Panc1 (cell line): Measurements from ENCODE around the gene PF4V1. TPM values are rescaled to one million over a fixed set of nuclear protein-coding genes. Genes with fewer than 3 reads are reported as not detected.

Experiments used
- ATAC-seq: fragments of 200-7000 bp; cut with Tn5 transposase; 2 replicates; pipeline ENCODE4 v1.9.1; 2020; ENCODE audit warnings: mild to moderate bottlenecking, moderate library complexity
- BruUV-seq: library from RNA; stranded (reverse); fragments of 400-500 nt; replicated peaks from 2 replicates; lab custom pipeline; 2021; lab: Mats Ljungman, UMichigan
- CTCF ChIA-PET: fragments of 300-600 bp; sonication (Branson Sonifier 250); formaldehyde crosslinking; loops from one replicate; lab custom pipeline; 2022; ENCODE audit warnings: antibody characterized with exemption; lab: Charles Lee
- POLR2A ChIA-PET: fragments of 300-600 bp; sonication (Branson Sonifier 250); formaldehyde crosslinking; loops from one replicate; lab custom pipeline; 2022; ENCODE audit warnings: antibody characterized with exemption; lab: Charles Lee
- DNase-seq: peaks from one replicate; pipeline ENCODE4 v3.0.0-alpha.2; 2010; ENCODE audit warnings: low read depth, low spot score
- H3K27ac ChIP-seq: 2 replicates; pipeline ENCODE4 v1.5.1; 2011; ENCODE audit warnings: mild to moderate bottlenecking, low read length, inconsistent platforms
- H3K27me3 ChIP-seq: fragments of 200-500 bp; sonication (Bioruptor generic); 2 replicates; pipeline ENCODE4 v1.6.0; 2014; ENCODE audit warnings: low read length, inconsistent platforms; ENCODE audit not compliant: control insufficient read depth, insufficient read depth
- H3K36me3 ChIP-seq: fragments of 200-500 bp; sonication (Bioruptor generic); 2 replicates; pipeline ENCODE4 v1.5.1; 2014; ENCODE audit warnings: inconsistent platforms, mild to moderate bottlenecking, low read length, moderate library complexity; ENCODE audit not compliant: control insufficient read depth, insufficient read depth
- H3K4me1 ChIP-seq: 2 replicates; pipeline ENCODE4 v1.5.1; 2011; ENCODE audit warnings: inconsistent platforms, mild to moderate bottlenecking, low read length, moderate library complexity; ENCODE audit not compliant: control insufficient read depth, insufficient read depth
- H3K4me3 ChIP-seq, 2 experiments: 2 replicates each; pipeline ENCODE4 v1.5.1; 2011 to 2012; ENCODE audit warnings: low read depth in 2 of 2, low read length in 2 of 2, mild to moderate bottlenecking in 2 of 2, inconsistent platforms in 1 of 2, moderate library complexity in 1 of 2
- H3K9me3 ChIP-seq: fragments of 200-500 bp; sonication (Bioruptor generic); 2 replicates; pipeline ENCODE4 v1.5.1; 2014; ENCODE audit warnings: low read depth, mild to moderate bottlenecking, inconsistent platforms, low read length, moderate library complexity; ENCODE audit not compliant: control insufficient read depth, insufficient read depth
- POLR2AphosphoS5 ChIP-seq: IDR thresholded peaks from 2 replicates; pipeline ENCODE4 v1.6.1; 2012; ENCODE audit warnings: mild to moderate bottlenecking, low read depth, low read length, moderate library complexity
- SIN3A ChIP-seq: IDR thresholded peaks from 2 replicates; pipeline ENCODE4 v1.6.1; 2012; ENCODE audit warnings: low read depth, mild to moderate bottlenecking, low read length, moderate library complexity, borderline replicate concordance; ENCODE audit not compliant: insufficient read depth
- TCF7L2 ChIP-seq: IDR thresholded peaks from 2 replicates; pipeline ENCODE4 v1.6.1; 2011; ENCODE audit warnings: mild to moderate bottlenecking, low read depth, low read length, inconsistent platforms
- in situ Hi-C: cut with HindIII; loops from 2 replicates; pipeline ENCODE4 v1.10.0; 2016; ENCODE audit warnings: low sequenced_read_pairs, low pct_unique_long_range_greater_than_20kb
- intact Hi-C: fragments of 100-400 bp; cut with micrococcal nuclease; formaldehyde crosslinking; loops from one replicate; pipeline ENCODE4 v1.10.0; 2022; ENCODE audit not compliant: unreplicated experiment
- total RNA-seq: library from RNA; stranded (reverse); gene quantifications from one replicate; pipeline ENCODE4 v1.2.1, GENCODE V29; 2021; ENCODE audit not compliant: unreplicated experiment
- TF ChIP-seq, protein P1 (sequence below), 2 experiments: IDR thresholded peaks; 2 replicates each; pipeline ENCODE4 v1.6.1; 2011 to 2012; ENCODE audit warnings: low read depth in 2 of 2, control low read depth in 1 of 2, low read length in 1 of 2, mild to moderate bottlenecking in 1 of 2, moderate library complexity in 1 of 2; ENCODE audit not compliant: insufficient read depth in 1 of 2
- TF ChIP-seq, protein P2 (sequence below): fragments of 450-650 bp; IDR thresholded peaks from 2 replicates; pipeline ENCODE4 v1.5.1; 2017; ENCODE audit warnings: mild to moderate bottlenecking

Gene PF4V1
- total RNA-seq, 1 experiment from 2014 or later = 0.51 TPM

DNA sequence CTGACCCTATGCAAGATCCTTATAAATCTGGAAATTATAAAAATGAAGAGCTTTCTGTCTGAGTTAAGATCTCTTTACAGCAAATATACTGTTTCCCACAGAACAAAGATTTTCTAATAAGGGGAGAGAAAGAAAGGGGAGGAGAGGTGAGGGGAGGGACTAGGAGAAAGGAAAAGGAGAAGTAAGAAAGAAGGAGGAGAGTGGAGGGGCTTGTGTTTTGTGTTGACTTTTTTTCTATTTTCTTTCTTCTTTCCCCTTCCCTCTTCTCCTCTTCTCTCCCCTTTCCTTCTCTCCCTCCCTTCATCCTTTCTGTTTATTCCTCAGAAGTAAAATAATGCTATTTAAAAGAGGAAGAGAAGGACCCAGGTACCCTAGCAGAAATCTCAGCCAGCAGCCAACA lies 10.4 kb upstream of the PF4V1 start:
- intact Hi-C loops (no loop called here), in situ Hi-C loops (no loop called here)
- H3K4me1 ChIP-seq = no peaks in the 10 kb centered on the region; the same call in 1 of the 2 replicates
- no TSS peak for BruUV-seq
- no peak overlapping the region for H3K27ac ChIP-seq
- no peaks in the 10 kb centered on the region for H3K36me3 ChIP-seq
- CTCF ChIA-PET = no interaction called here
- H3K4me3 ChIP-seq = no peak overlapping the region
- H3K9me3 ChIP-seq = no peaks in the 10 kb centered on the region
- ATAC-seq = no peak
- POLR2A ChIA-PET = interaction anchor here (0.6 kb wide), 1 partner anchor 19 kb away, joined by 3 read pairs; no protein-coding TSS in a partner anchor
- DNase-seq = no peak
- H3K27me3 ChIP-seq = no peaks in the 10 kb centered on the region
- no peak for TF ChIP-seq SIN3A
- TF ChIP-seq, protein P1, sequence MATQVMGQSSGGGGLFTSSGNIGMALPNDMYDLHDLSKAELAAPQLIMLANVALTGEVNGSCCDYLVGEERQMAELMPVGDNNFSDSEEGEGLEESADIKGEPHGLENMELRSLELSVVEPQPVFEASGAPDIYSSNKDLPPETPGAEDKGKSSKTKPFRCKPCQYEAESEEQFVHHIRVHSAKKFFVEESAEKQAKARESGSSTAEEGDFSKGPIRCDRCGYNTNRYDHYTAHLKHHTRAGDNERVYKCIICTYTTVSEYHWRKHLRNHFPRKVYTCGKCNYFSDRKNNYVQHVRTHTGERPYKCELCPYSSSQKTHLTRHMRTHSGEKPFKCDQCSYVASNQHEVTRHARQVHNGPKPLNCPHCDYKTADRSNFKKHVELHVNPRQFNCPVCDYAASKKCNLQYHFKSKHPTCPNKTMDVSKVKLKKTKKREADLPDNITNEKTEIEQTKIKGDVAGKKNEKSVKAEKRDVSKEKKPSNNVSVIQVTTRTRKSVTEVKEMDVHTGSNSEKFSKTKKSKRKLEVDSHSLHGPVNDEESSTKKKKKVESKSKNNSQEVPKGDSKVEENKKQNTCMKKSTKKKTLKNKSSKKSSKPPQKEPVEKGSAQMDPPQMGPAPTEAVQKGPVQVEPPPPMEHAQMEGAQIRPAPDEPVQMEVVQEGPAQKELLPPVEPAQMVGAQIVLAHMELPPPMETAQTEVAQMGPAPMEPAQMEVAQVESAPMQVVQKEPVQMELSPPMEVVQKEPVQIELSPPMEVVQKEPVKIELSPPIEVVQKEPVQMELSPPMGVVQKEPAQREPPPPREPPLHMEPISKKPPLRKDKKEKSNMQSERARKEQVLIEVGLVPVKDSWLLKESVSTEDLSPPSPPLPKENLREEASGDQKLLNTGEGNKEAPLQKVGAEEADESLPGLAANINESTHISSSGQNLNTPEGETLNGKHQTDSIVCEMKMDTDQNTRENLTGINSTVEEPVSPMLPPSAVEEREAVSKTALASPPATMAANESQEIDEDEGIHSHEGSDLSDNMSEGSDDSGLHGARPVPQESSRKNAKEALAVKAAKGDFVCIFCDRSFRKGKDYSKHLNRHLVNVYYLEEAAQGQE (IDR thresholded peaks at IDR 0.05; ENCODE audit: insufficient read depth in 1 of 2, low read depth in 2 of 2, low read length in 1 of 2) = no peak
- no peak for TF ChIP-seq POLR2AphosphoS5
- TF ChIP-seq, protein P2, sequence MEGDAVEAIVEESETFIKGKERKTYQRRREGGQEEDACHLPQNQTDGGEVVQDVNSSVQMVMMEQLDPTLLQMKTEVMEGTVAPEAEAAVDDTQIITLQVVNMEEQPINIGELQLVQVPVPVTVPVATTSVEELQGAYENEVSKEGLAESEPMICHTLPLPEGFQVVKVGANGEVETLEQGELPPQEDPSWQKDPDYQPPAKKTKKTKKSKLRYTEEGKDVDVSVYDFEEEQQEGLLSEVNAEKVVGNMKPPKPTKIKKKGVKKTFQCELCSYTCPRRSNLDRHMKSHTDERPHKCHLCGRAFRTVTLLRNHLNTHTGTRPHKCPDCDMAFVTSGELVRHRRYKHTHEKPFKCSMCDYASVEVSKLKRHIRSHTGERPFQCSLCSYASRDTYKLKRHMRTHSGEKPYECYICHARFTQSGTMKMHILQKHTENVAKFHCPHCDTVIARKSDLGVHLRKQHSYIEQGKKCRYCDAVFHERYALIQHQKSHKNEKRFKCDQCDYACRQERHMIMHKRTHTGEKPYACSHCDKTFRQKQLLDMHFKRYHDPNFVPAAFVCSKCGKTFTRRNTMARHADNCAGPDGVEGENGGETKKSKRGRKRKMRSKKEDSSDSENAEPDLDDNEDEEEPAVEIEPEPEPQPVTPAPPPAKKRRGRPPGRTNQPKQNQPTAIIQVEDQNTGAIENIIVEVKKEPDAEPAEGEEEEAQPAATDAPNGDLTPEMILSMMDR = no peak
- TF ChIP-seq TCF7L2 = no peak

DNA sequence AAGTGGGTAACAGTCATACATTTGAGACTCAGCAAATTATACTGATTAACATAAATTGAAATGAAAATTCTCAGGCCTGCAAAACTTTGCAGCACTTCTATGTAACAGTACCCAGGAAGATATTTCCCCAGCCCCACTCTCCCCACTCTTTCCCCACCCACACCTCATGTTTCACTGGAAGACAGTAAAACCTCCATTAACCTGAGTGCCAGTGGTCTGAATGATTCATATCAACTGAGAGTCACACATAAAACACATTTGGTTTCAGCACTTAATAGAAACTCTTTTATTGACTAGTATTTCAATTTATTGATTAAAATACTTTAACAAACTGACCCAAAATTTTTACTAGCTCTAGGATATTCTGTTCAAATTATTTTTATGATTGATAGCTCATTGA lies 9.7 kb upstream of the PF4V1 start:
- BruUV-seq = no TSS peak

More for the DNA sequence above, 9.7 kb upstream of the PF4V1 start:
- no peaks in the 10 kb centered on the region; the same call in 1 of the 2 replicates for H3K4me1 ChIP-seq
- TF ChIP-seq POLR2AphosphoS5 (no peak), SIN3A (no peak), TCF7L2 (no peak)
- TF ChIP-seq, protein P2 = no peak
- TF ChIP-seq, protein P1 (IDR thresholded peaks at IDR 0.05; ENCODE audit: insufficient read depth in 1 of 2, low read depth in 2 of 2, low read length in 1 of 2) = no peak
- in situ Hi-C loops (no loop called here), intact Hi-C loops (no loop called here)
- ChIA-PET POLR2A (no interaction called here), CTCF (no interaction called here)
- H3K27ac ChIP-seq = no peak overlapping the region
- H3K9me3 ChIP-seq = no peaks in the 10 kb centered on the region
- H3K27me3 ChIP-seq = no peaks in the 10 kb centered on the region
- ATAC-seq (no peak), DNase-seq (no peak)
- H3K36me3 ChIP-seq = no peaks in the 10 kb centered on the region
- no peak overlapping the region for H3K4me3 ChIP-seq
